IMR-90 (cell line): ENCODE results near the gene COL4A1. TPM values are rescaled to one million over a fixed set of nuclear protein-coding genes. Genes with fewer than 3 reads are reported as not detected.
A peak's percentile ranks its signal among the peaks of the same experiment; 100 is the strongest.

Experiments used
- ATAC-seq: fragments of 200-7000 bp; cut with Tn5 transposase; 2 replicates; pipeline ENCODE4 v1.9.1; 2020; ENCODE audit warnings: low read depth, mild to moderate bottlenecking, moderate library complexity
- BruUV-seq: library from RNA; stranded (reverse); fragments of 400-500 nt; replicated peaks from 2 replicates; lab custom pipeline; 2021; lab: Mats Ljungman, UMichigan
- CTCF ChIA-PET: fragments of 300-600 bp; formaldehyde crosslinking; extraction: SDS; loops from one replicate; lab custom pipeline; 2021; ENCODE audit warnings: antibody characterized with exemption; lab: Yijun Ruan, JAX
- POLR2A ChIA-PET: fragments of 300-600 bp; sonication (Branson Sonifier 250); formaldehyde crosslinking; loops from one replicate; lab custom pipeline; 2022; ENCODE audit warnings: antibody characterized with exemption; ENCODE audit not compliant: unreplicated experiment; lab: Charles Lee
- DNase-seq: peaks from one replicate; pipeline ENCODE4 v3.0.0; 2013
- H2AFZ ChIP-seq: replicated peaks from 2 replicates; pipeline ENCODE3; 2013; ENCODE audit warnings: low read length, mild to moderate bottlenecking; ENCODE audit not compliant: poor library complexity
- H2AK5ac ChIP-seq: 2 replicates; pipeline ENCODE4 v1.6.1; 2013; ENCODE audit warnings: low read depth, low read length, inconsistent platforms
- H2AK9ac ChIP-seq: replicated peaks from 2 replicates; pipeline ENCODE3; 2013; ENCODE audit warnings: mild to moderate bottlenecking, low read depth, low read length, moderate library complexity; ENCODE audit not compliant: poor library complexity
- H2BK120ac ChIP-seq: 2 replicates; pipeline ENCODE4 v1.6.1; 2013; ENCODE audit warnings: low read depth, low read length, inconsistent platforms
- H2BK15ac ChIP-seq: 3 replicates; pipeline ENCODE4 v1.6.1; 2013; ENCODE audit warnings: low read depth, low read length, inconsistent platforms
- H2BK20ac ChIP-seq: 2 replicates; pipeline ENCODE4 v1.6.1; 2013; ENCODE audit warnings: low read depth, mild to moderate bottlenecking, inconsistent platforms, low read length, moderate library complexity
- H2BK5ac ChIP-seq: 2 replicates; pipeline ENCODE4 v1.6.1; 2013; ENCODE audit warnings: mild to moderate bottlenecking, low read depth, low read length, inconsistent platforms; ENCODE audit not compliant: poor library complexity, severe bottlenecking
- H3K14ac ChIP-seq: replicated peaks from 2 replicates; pipeline ENCODE4 v1.6.1; 2013; ENCODE audit warnings: low read depth, low read length, inconsistent platforms
- H3K18ac ChIP-seq: 2 replicates; pipeline ENCODE4 v1.6.1; 2013; ENCODE audit warnings: low read depth, low read length, control low read depth
- H3K23ac ChIP-seq: 2 replicates; pipeline ENCODE4 v1.6.1; 2013; ENCODE audit warnings: low read depth, low read length, inconsistent platforms
- H3K27ac ChIP-seq: 2 replicates; pipeline ENCODE4 v1.5.1; 2013; ENCODE audit warnings: mild to moderate bottlenecking, control low read depth, low read length; ENCODE audit not compliant: insufficient read depth
- H3K27me3 ChIP-seq: 2 replicates; pipeline ENCODE4 v1.6.1; 2013; ENCODE audit warnings: low read length; ENCODE audit not compliant: control insufficient read depth, insufficient read depth
- H3K36me3 ChIP-seq: 2 replicates; pipeline ENCODE4 v1.6.1; 2013; ENCODE audit warnings: low read length, mixed read lengths; ENCODE audit not compliant: control insufficient read depth, insufficient read depth
- H3K4ac ChIP-seq: 2 replicates; pipeline ENCODE4 v1.6.1; 2013; ENCODE audit warnings: low read depth, low read length, inconsistent platforms
- H3K4me1 ChIP-seq: 2 replicates; pipeline ENCODE4 v1.6.1; 2013; ENCODE audit warnings: low read length, mixed read lengths; ENCODE audit not compliant: control insufficient read depth, insufficient read depth
- H3K4me2 ChIP-seq: 2 replicates; pipeline ENCODE4 v1.6.1; 2013; ENCODE audit warnings: low read depth, mild to moderate bottlenecking, control low read depth, low read length, moderate library complexity
- H3K4me3 ChIP-seq: 2 replicates; pipeline ENCODE4 v1.5.1; 2013; ENCODE audit warnings: low read depth, mild to moderate bottlenecking, control low read depth, low read length, moderate library complexity; ENCODE audit not compliant: insufficient read depth
- H3K56ac ChIP-seq: 2 replicates; pipeline ENCODE4 v1.6.1; 2013; ENCODE audit warnings: low read length, inconsistent platforms; ENCODE audit not compliant: insufficient read depth; ENCODE audit errors: extremely low read depth
- H3K79me1 ChIP-seq, 2 experiments: 2 replicates each; pipeline ENCODE4 v1.6.1; 2013; ENCODE audit warnings: low read length in 2 of 2, inconsistent platforms in 1 of 2, low read depth in 1 of 2
- H3K9ac ChIP-seq: 2 replicates; pipeline ENCODE4 v1.6.1; 2013; ENCODE audit warnings: low read depth, low read length, control low read depth
- H3K9me1 ChIP-seq: 2 replicates; pipeline ENCODE4 v1.6.1; 2013; ENCODE audit warnings: low read length, inconsistent platforms; ENCODE audit not compliant: insufficient read depth
- H3K9me3 ChIP-seq: 2 replicates; pipeline ENCODE4 v1.6.1; 2013; ENCODE audit warnings: low read length; ENCODE audit not compliant: control insufficient read depth, insufficient read depth
- H4K20me1 ChIP-seq: 2 replicates; pipeline ENCODE4 v1.6.1; 2013; ENCODE audit warnings: low read length, inconsistent platforms; ENCODE audit not compliant: insufficient read depth
- H4K5ac ChIP-seq: 2 replicates; pipeline ENCODE4 v1.6.1; 2013; ENCODE audit warnings: mild to moderate bottlenecking, low read depth, low read length, control low read depth
- H4K8ac ChIP-seq, 2 experiments: 2 replicates each; pipeline ENCODE4 v1.6.1; 2013; ENCODE audit warnings: low read depth in 2 of 2, low read length in 2 of 2, control low read depth in 1 of 2, inconsistent platforms in 1 of 2
- H4K91ac ChIP-seq: 2 replicates; pipeline ENCODE4 v1.6.1; 2013; ENCODE audit warnings: low read depth, low read length, inconsistent platforms; ENCODE audit not compliant: insufficient read depth
- BHLHE40 ChIP-seq: fragments of 150-350 bp; IDR thresholded peaks from 2 replicates; pipeline ENCODE4 v1.6.1; 2016; ENCODE audit warnings: mild to moderate bottlenecking, low read depth, low read length
- FOS ChIP-seq: fragments of 150-350 bp; IDR thresholded peaks from 2 replicates; pipeline ENCODE4 v1.6.1; 2016; ENCODE audit warnings: low read depth, low read length
- MXI1 ChIP-seq: IDR thresholded peaks from 2 replicates; pipeline ENCODE4 v1.6.1; 2012; ENCODE audit warnings: low read depth, mild to moderate bottlenecking, low read length, moderate library complexity, borderline replicate concordance
- RFX5 ChIP-seq: IDR thresholded peaks from 2 replicates; pipeline ENCODE4 v1.8.0; 2012; ENCODE audit warnings: low read depth, mild to moderate bottlenecking, low read length, moderate library complexity
- WGBS, 2 experiments: methylation state at CpG; one replicate each; pipeline versions ENCODE4 v1.1.5 to v1.1.7; 2013; ENCODE audit warnings: missing lambda C conversion rate in 2 of 2; ENCODE audit not compliant: insufficient read length in 1 of 2; ENCODE audit errors: extremely low coverage in 2 of 2; 5-methylcytosine and 5-hydroxymethylcytosine counted together
- dilution Hi-C: fragments of 300-500 bp; cut with HindIII; formaldehyde crosslinking; loops from one replicate; pipeline ENCODE4 v1.14.3; 2018; ENCODE audit warnings: low sequenced_read_pairs; ENCODE audit not compliant: unreplicated experiment
- in situ Hi-C: fragments of 300-500 bp; cut with MboI; formaldehyde crosslinking; loops from 3 replicates; pipeline ENCODE4 v1.14.3; 2019; ENCODE audit warnings: low sequenced_read_pairs, inconsistent platforms, mixed read lengths
- intact Hi-C: fragments of 100-400 bp; cut with micrococcal nuclease; formaldehyde crosslinking; loops from 2 replicates; pipeline ENCODE4 v1.10.0; 2022
- polyA plus RNA-seq, 3 experiments: library from polyadenylated mRNA; depleted of rRNA; stranded (reverse); fragments of >200 nt; gene quantifications; 2 replicates each; pipeline ENCODE4 v1.2.3, GENCODE V29; 2012; ENCODE audit warnings: low replicate concordance in 1 of 3
- total RNA-seq: library from RNA; depleted of rRNA; stranded (reverse); fragments of >200 nt; gene quantifications from 2 replicates; pipeline ENCODE4 v1.2.3, GENCODE V29; 2012

COL4A1 gene
- total and polyA plus RNA-seq, 2 of the 4 experiments (the other 2 are of a cell fraction) = 230 to 337 TPM

GRCh38 chr13:110304256-110304655 lies 2.7 kb downstream of the COL4A1 start:
- H3K27ac ChIP-seq = no peak overlapping the region
- ChIA-PET CTCF (interaction anchor here (1.0 to 1.7 kb wide), 2 partner anchors 57 to 108 kb away, joined by 3 to 4 read pairs; no protein-coding TSS in a partner anchor), POLR2A (no interaction called here)
- WGBS, 2 experiments = no CpG with 5 or more reads among the region's 4 CpGs
- no peak overlapping the region for H4K8ac ChIP-seq
- peak overlapping the region; percentile 86 for H3K4me2 ChIP-seq
- peaks cover 85% of the 10 kb centered on the region for H4K20me1 ChIP-seq
- peak overlapping the region; percentile 6 for H2BK20ac ChIP-seq
- peak; percentile 70 for DNase-seq
- H3K56ac ChIP-seq = peak overlapping the region; percentile 11; the same call in 1 of the 2 replicates
- ATAC-seq = no peak
- H2AK5ac ChIP-seq = no peak overlapping the region
- H3K9me3 ChIP-seq = no peaks in the 10 kb centered on the region
- peak overlapping the region; percentile 96 for H3K9ac ChIP-seq
- no TSS peak for BruUV-seq
- no peak overlapping the region for H2AK9ac ChIP-seq
- intact Hi-C loops = loop anchor here (2.0 kb wide), 1 partner anchor 55 kb away; no protein-coding TSS in a partner anchor
- peak overlapping the region; percentile 5; the same call in 1 of the 2 replicates for H3K4ac ChIP-seq
- peaks cover 8 to 61% of the 10 kb centered on the region in 2 experiments; a peak in 3 of 4 replicates for H3K79me1 ChIP-seq
- no peak overlapping the region for H4K5ac ChIP-seq
- peaks cover 27% of the 10 kb centered on the region for H3K4me1 ChIP-seq
- H3K36me3 ChIP-seq = peaks cover 24% of the 10 kb centered on the region
- H3K9me1 ChIP-seq = peaks cover 31% of the 10 kb centered on the region
- TF ChIP-seq RFX5 = no peak
- TF ChIP-seq MXI1 = peak; percentile 90
- TF ChIP-seq BHLHE40 = peak; percentile 92
- peak; percentile 18; the same call in 1 of the 2 replicates for TF ChIP-seq FOS
- H3K23ac ChIP-seq = peak overlapping the region; percentile 87
- in situ Hi-C loops = no loop called here
- H2BK15ac ChIP-seq = no peak overlapping the region
- peak overlapping the region; percentile 50 for H3K14ac ChIP-seq
- H2BK5ac ChIP-seq = peak overlapping the region; percentile 1
- H2BK120ac ChIP-seq = peak overlapping the region; percentile 41
- peak overlapping the region; percentile 84; the same call in 1 of the 2 replicates for H3K4me3 ChIP-seq
- H3K18ac ChIP-seq = peak overlapping the region; percentile 36; the same call in 1 of the 2 replicates
- no peak overlapping the region for H2AFZ ChIP-seq
- dilution Hi-C loops = no loop called here
- no peak overlapping the region for H4K91ac ChIP-seq
- H3K27me3 ChIP-seq = no peaks in the 10 kb centered on the region
